ENCODE data around the gene NHSL2. TPM values are rescaled to one million over a fixed set of nuclear protein-coding genes. Genes with fewer than 3 reads are reported as not detected.

NHSL2 gene
- total RNA-seq, 1 donor from 2014 or later, result 13.0 TPM

DNA sequence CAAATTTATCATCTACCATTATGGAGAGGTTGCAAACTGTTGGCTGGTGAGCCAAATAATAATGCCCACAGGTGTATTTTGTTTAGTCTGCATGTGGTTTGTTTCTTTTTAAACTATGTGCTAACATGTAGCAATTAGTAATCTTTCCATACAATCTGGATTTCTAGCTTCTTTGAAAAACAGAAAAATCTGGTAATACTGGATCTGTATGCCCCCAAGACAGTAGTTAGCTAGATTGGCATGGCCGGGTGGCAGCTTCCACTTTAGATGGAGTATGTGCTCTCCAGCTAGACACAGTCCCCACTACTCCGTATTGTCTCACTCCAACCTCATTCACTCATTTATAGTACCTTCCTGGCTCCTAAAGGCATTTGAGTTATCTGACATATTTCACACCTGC, 91.3 kb downstream of the NHSL2 start:
- H3K9ac ChIP-seq (ENCODE audit: low read length), result no peak overlapping the region
- H3K9me3 ChIP-seq (ENCODE audit: insufficient read depth, low read depth, low read length), result no peaks in the 10 kb centered on the region
- DNase-seq (ENCODE audit: low read depth) (no peak), FAIRE-seq (no peak)
- H2AFZ ChIP-seq (ENCODE audit: low read depth, low read length), result no peak overlapping the region
- H3K79me2 ChIP-seq (ENCODE audit: insufficient read depth, low read length), result no peaks in the 10 kb centered on the region
- no peaks in the 10 kb centered on the region for H3K36me3 ChIP-seq (ENCODE audit: insufficient read depth, low read length)
- Mint-ChIP-seq H3K36me3 (ENCODE audit: low read depth, unreplicated experiment) (peaks cover 1% of the 10 kb centered on the region), H3K9me3 (ENCODE audit: unreplicated experiment) (no peaks in the 10 kb centered on the region), H3K4me1 (ENCODE audit: low read depth, unreplicated experiment) (peaks cover 30% of the 10 kb centered on the region), H3K27ac (ENCODE audit: unreplicated experiment) (peak overlapping the region; percentile 89), H3K27me3 (ENCODE audit: low read depth, unreplicated experiment) (no peaks in the 10 kb centered on the region), H3K4me3 (ENCODE audit: unreplicated experiment) (no peak overlapping the region)
- H3K27me3 ChIP-seq (ENCODE audit: insufficient read depth, low read length), result no peaks in the 10 kb centered on the region
- H3K4me3 ChIP-seq (ENCODE audit: insufficient read depth, low read depth, low read length), result no peak overlapping the region
- no peak overlapping the region for H3K27ac ChIP-seq (ENCODE audit: low read depth, low read length)
- H4K20me1 ChIP-seq (ENCODE audit: insufficient read depth, low read length), result no peaks in the 10 kb centered on the region
- H3K4me1 ChIP-seq (ENCODE audit: insufficient read depth, low read length), result peaks cover 24% of the 10 kb centered on the region
- TF ChIP-seq EZH2 (IDR thresholded peaks at IDR 0.05; ENCODE audit: insufficient read depth, low read length), result no peak
- TF ChIP-seq, protein P1, sequence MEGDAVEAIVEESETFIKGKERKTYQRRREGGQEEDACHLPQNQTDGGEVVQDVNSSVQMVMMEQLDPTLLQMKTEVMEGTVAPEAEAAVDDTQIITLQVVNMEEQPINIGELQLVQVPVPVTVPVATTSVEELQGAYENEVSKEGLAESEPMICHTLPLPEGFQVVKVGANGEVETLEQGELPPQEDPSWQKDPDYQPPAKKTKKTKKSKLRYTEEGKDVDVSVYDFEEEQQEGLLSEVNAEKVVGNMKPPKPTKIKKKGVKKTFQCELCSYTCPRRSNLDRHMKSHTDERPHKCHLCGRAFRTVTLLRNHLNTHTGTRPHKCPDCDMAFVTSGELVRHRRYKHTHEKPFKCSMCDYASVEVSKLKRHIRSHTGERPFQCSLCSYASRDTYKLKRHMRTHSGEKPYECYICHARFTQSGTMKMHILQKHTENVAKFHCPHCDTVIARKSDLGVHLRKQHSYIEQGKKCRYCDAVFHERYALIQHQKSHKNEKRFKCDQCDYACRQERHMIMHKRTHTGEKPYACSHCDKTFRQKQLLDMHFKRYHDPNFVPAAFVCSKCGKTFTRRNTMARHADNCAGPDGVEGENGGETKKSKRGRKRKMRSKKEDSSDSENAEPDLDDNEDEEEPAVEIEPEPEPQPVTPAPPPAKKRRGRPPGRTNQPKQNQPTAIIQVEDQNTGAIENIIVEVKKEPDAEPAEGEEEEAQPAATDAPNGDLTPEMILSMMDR (IDR thresholded peaks at IDR 0.05; ENCODE audit: insufficient read depth, low read depth, low read length), result no peak
- H3K4me2 ChIP-seq (ENCODE audit: low read length), result no peak overlapping the region

DNA sequence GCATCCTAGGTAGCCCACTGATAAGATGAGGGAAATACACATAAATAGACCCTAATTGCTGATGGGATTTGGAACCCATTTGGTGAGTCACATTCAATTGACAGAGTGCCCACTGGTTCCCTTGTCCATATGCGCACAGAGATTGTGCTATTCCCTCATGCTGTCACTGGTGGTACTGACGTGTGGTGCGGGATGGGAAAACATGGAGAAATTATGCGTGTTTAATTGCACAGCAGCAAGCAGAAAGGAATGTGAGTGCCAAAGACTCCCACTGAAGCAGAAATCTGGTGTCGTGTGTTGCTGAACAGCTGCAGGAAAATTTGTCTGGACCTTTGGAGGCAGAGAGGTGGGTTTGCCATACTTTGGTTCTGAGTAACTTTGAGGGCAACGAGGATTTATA, 92.2 kb downstream of the NHSL2 start:
- peak overlapping the region; percentile 4 for H3K4me3 Mint-ChIP-seq (ENCODE audit: unreplicated experiment)
- no peaks in the 10 kb centered on the region for H3K9me3 Mint-ChIP-seq (ENCODE audit: unreplicated experiment)
- Histone ChIP-seq H3K36me3 (ENCODE audit: insufficient read depth, low read length) (no peaks in the 10 kb centered on the region), H4K20me1 (ENCODE audit: insufficient read depth, low read length) (no peaks in the 10 kb centered on the region), H3K27me3 (ENCODE audit: insufficient read depth, low read length) (no peaks in the 10 kb centered on the region), H3K9ac (ENCODE audit: low read length) (no peak overlapping the region), H3K9me3 (ENCODE audit: insufficient read depth, low read depth, low read length) (no peaks in the 10 kb centered on the region), H3K27ac (ENCODE audit: low read depth, low read length) (no peak overlapping the region), H3K4me3 (ENCODE audit: insufficient read depth, low read depth, low read length) (no peak overlapping the region), H3K4me2 (ENCODE audit: low read length) (peak overlapping the region; percentile 79), H2AFZ (ENCODE audit: low read depth, low read length) (no peak overlapping the region), H3K4me1 (ENCODE audit: insufficient read depth, low read length) (peaks cover 21% of the 10 kb centered on the region), H3K79me2 (ENCODE audit: insufficient read depth, low read length) (no peaks in the 10 kb centered on the region)
- DNase-seq (ENCODE audit: low read depth) (peak; percentile 77), FAIRE-seq (peak; percentile 68)
- peaks cover 26% of the 10 kb centered on the region for H3K4me1 Mint-ChIP-seq (ENCODE audit: low read depth, unreplicated experiment)
- no peak overlapping the region for H3K27ac Mint-ChIP-seq (ENCODE audit: unreplicated experiment)
- no peak for TF ChIP-seq EZH2 (IDR thresholded peaks at IDR 0.05; ENCODE audit: insufficient read depth, low read length)
- TF ChIP-seq, protein P1 (IDR thresholded peaks at IDR 0.05; ENCODE audit: insufficient read depth, low read depth, low read length), result no peak
- no peaks in the 10 kb centered on the region for H3K27me3 Mint-ChIP-seq (ENCODE audit: low read depth, unreplicated experiment)
- H3K36me3 Mint-ChIP-seq (ENCODE audit: low read depth, unreplicated experiment), result peaks cover 1% of the 10 kb centered on the region

- no peaks in the 10 kb centered on the region for H3K79me2 ChIP-seq (ENCODE audit: insufficient read depth, low read length)
- Mint-ChIP-seq H3K27ac (ENCODE audit: unreplicated experiment) (no peak overlapping the region), H3K4me3 (ENCODE audit: unreplicated experiment) (no peak overlapping the region), H3K4me1 (ENCODE audit: low read depth, unreplicated experiment) (peaks cover 26% of the 10 kb centered on the region), H3K27me3 (ENCODE audit: low read depth, unreplicated experiment) (no peaks in the 10 kb centered on the region), H3K9me3 (ENCODE audit: unreplicated experiment) (no peaks in the 10 kb centered on the region), H3K36me3 (ENCODE audit: low read depth, unreplicated experiment) (peaks cover 2% of the 10 kb centered on the region)
- H4K20me1 ChIP-seq (ENCODE audit: insufficient read depth, low read length), result no peaks in the 10 kb centered on the region
- H2AFZ ChIP-seq (ENCODE audit: low read depth, low read length), result peak overlapping the region; percentile 56
- no peak for TF ChIP-seq EZH2 (IDR thresholded peaks at IDR 0.05; ENCODE audit: insufficient read depth, low read length)
- TF ChIP-seq, protein P1 (IDR thresholded peaks at IDR 0.05; ENCODE audit: insufficient read depth, low read depth, low read length), result no peak
- H3K9ac ChIP-seq (ENCODE audit: low read length), result no peak overlapping the region
- H3K4me1 ChIP-seq (ENCODE audit: insufficient read depth, low read length), result peaks cover 21% of the 10 kb centered on the region
- DNase-seq (ENCODE audit: low read depth), result peak; percentile 68
- no peaks in the 10 kb centered on the region for H3K9me3 ChIP-seq (ENCODE audit: insufficient read depth, low read depth, low read length)
- H3K27ac ChIP-seq (ENCODE audit: low read depth, low read length), result peak overlapping the region; percentile 44
- no peaks in the 10 kb centered on the region for H3K27me3 ChIP-seq (ENCODE audit: insufficient read depth, low read length)
- peak overlapping the region; percentile 79 for H3K4me2 ChIP-seq (ENCODE audit: low read length)
- peak; percentile 91 for FAIRE-seq
- H3K4me3 ChIP-seq (ENCODE audit: insufficient read depth, low read depth, low read length), result no peak overlapping the region
- H3K36me3 ChIP-seq (ENCODE audit: insufficient read depth, low read length), result no peaks in the 10 kb centered on the region
Observed at GRCh38 chrX:72003811-72004750, 93.4 kb downstream of the NHSL2 start.
